ENCODE data around the gene IGSF6.
"Not testable (repeated sequence)": the region's sequence is repeated elsewhere in the genome, so short reads cannot be mapped to it uniquely, and the experiment has no call there.

The IGSF6 gene

DNA sequence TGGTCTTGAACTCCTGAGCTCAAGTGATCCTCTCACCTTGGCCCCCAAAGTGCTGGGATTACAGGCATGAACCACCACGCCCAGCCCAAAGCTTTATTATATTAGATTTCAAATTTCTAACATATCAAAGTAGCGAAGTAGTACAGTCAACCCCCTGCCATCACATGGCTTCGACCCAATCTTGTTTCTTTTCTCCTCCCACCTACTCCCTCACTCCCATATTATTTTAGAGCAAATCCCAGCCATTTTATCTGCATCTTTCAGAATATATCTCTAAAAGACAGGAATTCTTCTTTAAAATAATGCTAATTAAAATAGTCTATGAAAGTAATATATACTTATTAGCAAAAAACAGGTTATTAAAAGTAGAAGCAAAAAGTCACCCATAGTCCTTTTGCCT is 893 bp downstream of the IGSF6 start:
- no peak for DNase-seq

DNA sequence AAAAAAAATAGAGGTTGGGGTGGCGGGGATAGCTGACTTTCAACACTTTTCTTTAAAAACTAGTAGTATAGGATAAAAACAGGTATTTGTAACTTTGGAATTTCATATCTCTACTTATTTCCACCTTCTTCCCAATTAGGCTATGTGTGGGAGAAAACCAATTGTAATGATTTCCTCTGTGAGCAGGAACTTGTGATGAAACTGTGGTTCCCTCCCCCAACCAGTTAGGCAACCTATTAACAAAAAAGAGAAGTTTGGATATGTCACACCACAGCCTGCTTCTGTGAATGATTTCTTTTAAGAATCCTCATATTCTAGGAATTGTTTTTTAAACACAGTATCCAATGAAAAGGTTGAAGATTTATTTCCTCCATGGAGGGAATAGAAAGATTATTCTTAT is 1.9 kb downstream of the IGSF6 start:
- no peak for DNase-seq

DNA sequence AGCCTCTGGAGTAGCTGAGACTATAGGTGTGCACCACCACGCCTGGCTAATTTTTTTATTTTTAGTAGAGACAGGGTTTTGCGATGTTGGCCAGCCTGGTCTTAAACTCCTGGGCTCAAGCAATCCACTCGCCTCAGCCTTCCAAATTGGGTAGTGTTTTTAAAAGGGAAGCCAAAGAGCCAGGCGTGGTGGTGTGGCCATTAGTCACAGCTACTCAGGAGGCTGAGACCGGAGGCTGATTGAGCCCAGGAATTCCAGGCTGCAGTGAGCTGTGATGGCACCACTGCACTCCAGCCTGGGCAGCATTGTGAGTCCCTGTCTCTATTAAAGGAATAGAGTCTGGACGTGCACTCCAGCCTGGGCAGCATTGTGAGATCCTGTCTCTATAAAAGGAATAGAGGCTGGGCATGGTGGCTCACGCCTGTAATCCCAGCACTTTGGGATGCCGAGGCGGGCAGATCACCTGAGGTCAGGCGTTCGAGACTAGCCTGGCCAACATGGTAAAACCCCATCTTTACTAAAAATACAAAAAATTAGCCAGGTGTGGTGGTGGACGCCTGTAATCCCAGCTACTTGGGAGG is 2.5 kb downstream of the IGSF6 start:
- not testable (repeated sequence) for DNase-seq

DNA sequence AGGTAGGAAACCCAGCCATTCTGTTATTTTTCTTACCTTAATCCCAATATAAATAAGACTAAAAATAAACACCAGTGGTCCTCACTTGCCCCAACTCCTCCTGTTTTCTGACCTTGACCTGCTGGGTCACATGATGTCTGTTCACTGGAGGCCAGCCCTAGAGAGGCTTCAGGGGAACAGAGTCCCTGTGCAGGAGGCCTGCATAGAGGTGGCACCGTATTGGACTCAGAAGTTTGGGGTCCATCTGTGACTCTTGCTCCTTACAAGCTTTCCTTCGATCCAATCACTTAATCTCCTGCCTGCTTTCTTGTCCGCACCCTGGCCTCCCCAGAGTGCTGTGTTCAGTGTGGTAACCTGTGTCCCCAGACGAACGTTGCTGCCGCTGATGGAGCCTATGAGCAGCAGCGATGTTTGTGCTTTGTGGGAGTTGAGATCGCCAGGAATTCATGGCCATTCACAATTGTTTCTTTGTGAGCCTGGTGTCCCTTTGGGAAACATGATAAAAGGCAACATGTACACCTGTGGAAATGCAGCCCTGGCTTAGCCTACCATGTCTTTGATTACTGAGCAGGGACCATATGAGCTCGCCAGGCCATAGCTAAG is 4.7 kb downstream of the IGSF6 start:
- DNase-seq, result no peak

DNA sequence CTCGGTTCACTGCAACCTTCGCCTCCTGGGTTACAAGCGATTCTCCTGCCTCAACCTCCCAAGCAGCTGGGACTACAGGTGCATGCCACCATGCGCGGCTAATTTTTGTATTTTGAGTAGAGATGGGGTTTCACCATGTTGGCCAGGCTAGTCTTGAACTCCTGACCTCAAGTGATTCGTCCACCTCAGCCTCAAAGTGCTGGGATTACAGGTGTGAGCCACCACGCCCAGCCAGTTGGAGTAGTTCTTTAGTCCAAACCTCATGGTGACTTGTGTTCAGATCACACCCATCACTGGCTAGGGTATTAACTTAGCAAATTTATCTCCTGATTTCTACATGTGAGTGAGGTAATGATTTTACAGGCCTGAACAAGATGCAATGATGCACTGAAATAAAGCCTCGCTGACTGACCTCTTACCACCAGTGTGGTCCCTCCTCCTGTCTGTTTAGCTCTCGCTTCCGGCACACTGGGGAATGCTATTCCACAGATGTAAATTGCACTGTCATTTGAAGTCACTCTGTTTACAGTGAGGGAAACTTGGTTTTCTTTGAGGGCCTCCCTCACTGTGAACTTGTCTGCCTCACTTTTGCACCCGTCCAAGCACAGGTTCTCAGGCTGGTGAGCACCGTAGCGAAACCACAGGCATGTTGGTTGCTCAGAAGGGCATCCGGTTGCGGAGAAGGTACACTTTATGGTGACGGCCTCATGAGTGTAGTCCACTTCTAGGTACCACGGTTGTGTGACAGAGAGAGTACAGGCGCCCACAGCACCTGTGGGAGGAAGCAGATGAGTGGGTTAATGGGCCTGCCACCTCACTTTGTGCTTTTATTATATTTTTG is 5.5 kb downstream of the IGSF6 start:
- DNase-seq, result no peak

DNA sequence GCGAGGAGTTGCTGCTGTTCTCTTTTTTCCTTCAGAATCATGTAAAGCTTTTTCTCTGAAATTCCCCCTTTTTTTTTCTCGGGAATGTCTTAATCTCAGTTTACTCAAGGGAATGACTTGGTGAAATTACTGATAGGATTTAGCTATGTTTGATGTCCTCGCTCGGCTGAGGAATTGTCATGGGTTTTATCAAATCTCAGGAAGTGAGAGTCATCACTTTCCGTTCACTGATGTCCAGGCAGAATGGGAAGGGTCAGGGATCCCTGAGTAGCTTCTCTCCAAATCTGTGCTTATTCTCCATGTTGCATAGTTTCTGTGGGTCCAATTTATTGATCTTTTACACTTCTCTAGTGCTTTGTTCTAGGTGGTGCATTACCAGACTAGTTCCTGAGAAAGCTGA is 6.3 kb downstream of the IGSF6 start:
- DNase-seq, result no peak

DNA sequence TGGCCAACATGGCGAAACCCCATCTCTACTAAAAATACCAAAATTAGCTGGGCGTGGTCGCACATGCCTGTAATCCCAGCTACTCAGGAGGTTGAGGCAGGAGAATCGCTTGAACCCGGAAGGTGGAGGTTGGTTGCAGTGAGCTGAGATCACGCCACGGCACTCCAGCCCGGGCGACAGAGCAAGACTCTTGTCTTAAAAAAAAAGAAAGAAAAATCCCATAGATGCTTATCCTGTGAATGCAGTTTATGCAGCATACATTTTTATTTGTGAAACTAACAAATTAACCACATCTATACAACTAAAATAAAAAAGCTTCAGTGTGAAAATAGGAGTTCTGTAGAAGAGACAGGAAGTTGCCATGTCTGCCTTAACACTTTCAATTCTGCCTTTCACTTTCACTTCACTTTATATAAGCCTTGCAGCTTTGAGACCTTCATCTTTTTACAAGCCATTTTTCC is 7.1 kb downstream of the IGSF6 start:
- no peak for DNase-seq

DNA sequence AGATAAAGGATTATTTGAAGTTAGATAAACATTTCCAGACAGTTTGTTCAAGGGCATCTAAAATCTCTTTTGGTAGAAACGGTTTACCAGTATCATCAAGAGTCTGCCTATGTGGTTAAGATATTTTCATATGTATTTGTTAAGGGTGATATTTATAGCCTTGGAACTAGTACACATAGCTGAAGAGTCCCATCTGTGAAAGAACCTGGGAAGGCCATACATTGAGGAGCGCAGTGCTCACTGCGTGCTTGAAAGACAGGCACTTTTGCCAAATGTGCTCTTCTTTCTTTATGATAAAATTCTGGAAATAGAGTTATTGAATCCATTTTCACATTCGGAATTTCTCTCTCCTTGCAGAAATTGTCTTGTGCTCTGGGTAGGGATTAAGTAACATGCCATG is 7.7 kb downstream of the IGSF6 start:
- DNase-seq, result no peak

DNA sequence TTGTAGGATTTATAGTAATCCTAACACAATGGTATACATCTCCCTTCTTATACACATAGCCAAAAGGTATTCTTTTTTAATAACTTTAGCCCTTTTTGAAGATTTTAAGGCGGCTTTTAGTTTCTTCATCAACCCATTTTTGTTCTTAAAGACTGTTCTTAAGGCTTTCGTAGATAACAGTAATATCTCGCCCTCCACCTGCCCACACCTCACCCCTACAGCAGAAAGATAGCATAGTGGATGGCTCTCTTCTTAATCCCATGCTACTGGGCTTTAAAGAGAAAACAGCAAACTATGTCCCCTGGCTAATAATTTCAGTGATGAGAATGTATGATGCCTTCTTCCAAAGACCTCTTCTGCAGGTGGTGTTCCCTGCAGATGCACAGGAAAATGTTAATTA is 8.6 kb downstream of the IGSF6 start:
- DNase-seq, result no peak

DNA sequence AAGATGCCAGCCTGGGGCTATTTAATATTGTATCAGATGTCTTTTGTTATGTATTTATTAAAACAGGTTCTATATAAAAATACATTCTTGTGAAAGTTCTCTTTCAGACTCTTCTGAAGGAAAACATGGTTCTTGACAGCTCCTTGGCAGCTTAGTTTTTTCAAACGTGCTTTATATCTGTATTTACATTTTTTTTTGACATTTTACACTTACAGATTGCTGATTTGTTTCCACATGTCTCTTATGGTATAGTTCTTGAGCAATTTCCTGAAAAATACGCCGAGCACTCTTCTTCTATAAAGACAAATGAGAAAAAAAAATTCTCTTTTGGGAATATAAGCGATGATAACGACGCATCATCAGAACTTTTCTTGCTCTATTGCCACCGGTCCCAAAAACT is 9.5 kb downstream of the IGSF6 start:
- DNase-seq, result no peak

DNA sequence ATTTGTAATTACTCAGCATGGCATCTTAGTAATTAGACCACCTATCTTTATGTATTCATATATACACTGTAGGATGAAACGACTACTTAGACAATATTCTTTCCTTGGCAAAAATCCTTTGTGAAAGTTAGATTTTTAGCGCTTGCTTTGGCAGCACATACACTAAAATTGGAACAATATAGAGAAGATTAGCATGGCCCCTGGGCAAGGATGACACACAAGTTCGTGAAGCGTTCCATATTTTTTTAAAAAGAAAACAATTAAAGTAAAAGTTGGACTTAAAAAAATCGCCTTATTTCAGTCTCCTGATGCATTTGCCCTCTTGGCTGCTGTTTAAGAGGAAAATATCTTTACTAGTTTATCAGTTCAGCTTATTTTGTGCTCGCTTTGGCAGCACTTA is 10.5 kb downstream of the IGSF6 start:
- DNase-seq, result no peak

DNA sequence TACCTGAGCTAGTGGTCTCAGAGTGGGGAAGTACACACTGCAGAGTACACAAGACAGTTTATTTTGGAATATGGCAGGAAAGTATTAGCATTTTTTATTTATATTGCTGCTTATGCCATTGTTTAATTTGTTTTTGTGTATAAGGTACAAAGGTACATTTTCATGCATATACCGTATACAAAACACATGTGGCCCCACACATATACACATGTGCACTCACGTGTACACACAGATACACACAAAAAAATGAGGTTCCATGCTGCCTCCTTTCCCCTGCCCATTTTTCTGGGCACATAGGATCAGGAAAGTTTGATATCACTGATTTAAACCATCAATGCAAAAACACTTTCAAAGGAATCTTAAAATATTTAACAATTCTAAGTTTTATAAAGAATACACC is 12.9 kb downstream of the IGSF6 start:
- no peak for DNase-seq

DNA sequence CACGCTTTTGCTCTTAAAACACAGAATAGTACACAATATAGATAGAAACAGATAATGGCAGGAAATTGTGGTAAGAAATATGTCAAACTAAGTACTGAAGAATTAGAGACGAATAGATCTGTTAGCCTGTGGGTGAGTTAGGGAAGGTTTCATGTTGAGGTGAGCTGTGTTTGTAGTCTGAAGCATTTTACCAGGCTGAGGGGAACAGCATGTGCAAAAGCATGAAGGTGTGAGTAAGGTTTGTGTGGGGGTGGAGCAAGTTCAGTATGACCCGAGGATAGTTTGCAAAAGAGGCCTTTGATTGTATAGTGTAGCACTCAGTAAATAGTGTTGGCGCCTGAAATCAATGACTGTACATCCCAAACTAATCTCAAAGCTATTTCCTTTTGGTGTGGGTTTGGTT is 13.8 kb downstream of the IGSF6 start:
- DNase-seq, result no peak

DNA sequence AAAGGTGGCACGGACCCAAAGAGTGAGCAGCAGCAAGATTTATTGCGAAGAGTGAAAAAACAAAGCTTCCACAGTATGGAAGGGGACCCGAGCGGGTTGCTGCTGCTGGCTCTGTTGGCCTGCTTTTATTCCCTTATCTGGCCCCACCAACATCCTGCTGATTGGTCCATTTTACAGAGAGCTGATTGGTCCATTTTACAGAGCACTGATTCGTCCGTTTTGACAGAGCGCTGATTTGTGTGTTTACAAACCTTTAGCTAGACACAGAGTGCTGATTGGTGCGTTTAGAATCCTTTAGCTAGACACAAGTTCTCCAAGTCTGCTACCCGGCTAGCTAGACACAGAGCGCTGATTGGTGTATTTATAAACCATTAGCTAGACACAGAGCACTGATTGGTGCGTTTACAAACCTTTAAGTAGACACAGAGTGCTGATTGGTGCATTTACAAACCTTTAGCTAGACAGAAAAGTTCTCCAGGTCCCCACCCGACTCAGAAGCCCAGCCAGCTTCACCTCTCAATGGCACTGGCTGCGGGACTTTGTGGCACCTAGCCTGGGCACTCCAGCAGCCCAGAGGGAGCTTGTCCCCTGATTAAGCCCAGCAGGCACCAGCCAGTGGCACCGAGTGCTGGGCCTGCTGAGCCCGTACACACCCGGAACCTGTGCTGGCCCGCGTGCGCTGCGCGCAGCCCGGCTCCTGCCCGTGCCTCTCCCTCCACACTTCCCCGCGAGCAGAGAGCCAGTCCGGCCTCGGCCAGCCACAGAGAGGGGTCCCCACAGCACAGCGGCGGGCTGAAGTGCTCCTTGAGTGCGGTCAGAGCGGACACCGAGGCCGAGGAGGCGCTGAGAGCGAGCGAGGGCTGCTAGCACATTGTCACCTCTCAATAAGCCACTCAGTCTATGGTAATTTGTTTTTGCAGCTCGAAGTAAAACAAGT is 15.1 kb downstream of the IGSF6 start:
- no peak for DNase-seq

DNA sequence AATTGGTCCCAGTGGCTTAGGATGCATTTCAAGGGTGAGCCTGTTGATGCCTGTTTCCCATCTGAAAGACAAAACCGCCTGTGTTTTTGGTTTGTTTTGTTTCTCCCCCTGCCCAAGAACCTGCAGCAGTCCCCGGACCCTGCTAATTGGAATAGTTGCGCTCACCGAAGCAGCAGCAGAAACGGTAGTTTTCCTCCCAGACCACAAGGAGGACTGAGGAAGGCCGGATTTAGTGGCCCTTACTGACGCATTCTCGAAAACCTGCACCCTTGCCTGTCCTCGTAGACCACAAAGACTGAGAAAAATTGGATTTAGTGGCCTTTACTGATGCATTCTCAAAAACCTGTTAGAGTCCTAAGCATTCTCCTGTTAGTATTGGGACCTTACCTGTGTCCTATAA is 16.7 kb downstream of the IGSF6 start:
- DNase-seq, result not testable (repeated sequence)

DNA sequence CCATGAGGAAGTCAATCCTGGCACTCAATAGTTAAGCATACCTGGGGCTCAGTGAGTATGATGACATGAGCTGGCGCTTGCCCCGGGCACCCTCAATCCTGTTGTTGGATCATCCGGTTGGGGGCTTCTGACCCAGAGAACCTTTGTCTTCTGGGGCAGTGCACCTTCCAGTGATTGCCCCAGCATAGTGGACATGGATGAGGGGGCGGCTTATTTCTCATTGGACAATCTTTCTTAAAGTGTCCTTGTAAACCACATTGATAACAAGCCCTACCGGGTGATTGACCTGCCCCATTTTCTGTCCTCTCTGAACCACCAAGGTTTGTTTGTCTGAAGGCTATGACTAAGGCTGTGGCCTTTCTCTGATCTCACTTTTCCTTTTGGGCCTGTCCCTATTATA is 18.2 kb downstream of the IGSF6 start:
- no peak for DNase-seq

DNA sequence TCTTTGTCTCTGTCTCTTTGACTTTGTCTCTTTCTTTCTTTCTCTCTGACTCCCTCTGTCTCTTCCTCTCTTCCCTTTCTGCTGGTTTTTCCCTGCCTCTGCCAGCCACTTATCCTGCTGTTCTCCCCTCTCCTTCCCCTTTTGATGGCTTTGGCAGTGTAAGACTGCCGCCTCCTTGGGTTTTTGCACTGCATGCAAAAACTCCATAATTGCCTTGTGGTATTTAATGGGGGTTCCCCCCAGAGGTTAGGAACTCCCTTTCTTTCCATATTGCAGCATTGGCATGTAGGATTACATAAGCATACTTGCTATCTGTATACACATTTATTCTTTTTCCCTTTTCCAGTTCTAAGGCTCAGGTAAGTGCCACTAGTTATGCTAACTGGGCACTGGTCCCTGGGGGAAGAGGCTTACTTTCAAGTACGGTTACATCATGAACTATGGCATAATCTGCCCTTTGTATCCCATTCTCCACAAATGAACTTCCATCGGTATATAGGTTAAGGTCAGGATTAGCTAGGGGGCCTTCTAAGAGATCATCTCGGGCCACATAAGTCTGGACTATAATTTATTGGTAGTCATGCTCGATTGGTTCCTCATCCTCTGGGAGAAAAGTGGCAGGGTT is 20.3 kb downstream of the IGSF6 start:
- DNase-seq, result not testable (repeated sequence)

DNA sequence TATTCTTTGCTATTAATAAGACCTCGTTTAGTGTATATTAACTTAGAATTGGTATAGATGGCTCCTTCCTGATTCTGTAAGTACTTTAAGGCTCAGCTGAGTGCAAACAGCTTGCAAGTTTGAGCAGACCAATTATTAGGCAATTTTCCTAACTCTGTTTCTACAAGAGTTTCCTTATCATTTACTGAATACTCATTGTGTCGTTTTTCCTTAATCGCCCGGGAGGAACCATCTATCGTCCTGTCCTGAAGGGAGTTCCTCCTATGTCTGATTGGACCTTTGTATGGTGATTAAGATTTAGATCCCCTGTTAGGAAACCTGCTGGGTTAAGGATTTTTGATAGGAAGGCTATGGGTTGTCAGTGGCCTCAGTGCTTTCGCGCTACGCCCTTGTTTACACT is 21.0 kb downstream of the IGSF6 start:
- DNase-seq, result not testable (repeated sequence)

DNA sequence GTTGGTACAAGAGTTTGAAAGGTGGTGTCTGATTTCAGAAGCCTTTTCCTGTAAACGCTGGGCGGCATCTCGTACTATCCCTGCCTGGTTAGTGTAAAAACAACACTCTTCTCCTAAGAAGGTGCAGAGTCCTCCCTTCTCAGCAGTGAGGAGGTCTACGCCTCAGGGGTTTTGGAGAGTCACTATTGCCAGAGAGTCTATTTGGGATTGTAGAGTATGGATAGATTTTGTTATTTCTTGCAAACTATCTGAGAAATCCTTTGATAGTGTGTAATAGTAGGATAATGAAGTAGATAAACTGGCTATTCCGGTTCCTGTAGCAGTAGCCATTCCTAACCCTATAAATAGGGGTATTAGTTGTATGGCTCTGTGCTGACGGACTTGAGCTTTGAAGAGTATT is 21.5 kb downstream of the IGSF6 start:
- not testable (repeated sequence) for DNase-seq

DNA sequence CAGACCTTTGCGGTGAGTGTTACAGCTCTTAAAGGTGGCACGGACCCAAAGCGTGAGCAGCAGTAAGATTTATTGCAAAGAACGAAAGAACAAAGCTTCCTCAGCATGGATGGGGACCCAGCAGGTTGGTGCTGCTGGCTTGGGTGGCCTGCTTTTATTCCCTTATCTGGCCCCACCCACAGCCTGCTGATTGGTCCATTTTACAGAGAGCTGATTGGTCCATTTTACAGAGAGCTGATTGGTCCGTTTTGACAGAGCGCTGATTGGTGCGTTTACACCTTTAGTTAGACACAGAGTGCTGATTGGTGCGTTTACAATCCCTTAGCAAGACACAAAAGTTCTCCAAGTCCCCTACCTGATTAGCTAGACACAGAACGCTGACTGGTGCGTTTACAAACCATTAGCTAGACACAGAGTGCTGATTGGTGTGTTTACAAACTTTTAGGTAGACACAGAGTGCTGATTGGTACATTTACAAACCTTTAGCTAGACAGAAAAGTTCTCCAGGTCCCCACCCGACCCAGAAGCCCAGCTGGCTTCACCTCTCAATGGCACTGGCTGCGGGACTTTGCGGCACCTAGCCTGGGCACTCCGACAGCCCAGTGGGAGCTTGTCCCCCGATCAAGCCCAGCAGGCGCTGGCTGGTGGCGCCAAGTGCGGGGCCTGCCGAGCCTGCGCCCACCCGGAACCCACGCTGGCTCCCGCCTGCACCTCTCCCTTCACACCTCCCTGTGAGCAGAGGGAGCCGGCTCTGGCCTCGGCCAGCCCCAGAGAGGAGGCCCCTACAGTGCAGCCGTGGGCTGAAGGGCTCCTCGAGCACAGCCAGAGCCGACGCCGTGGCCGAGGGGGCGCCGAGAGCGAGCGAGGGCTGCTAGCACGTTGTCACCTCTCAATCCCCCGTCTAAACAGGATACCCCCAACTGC is 22.5 kb downstream of the IGSF6 start:
- DNase-seq, result not testable (repeated sequence)

DNA sequence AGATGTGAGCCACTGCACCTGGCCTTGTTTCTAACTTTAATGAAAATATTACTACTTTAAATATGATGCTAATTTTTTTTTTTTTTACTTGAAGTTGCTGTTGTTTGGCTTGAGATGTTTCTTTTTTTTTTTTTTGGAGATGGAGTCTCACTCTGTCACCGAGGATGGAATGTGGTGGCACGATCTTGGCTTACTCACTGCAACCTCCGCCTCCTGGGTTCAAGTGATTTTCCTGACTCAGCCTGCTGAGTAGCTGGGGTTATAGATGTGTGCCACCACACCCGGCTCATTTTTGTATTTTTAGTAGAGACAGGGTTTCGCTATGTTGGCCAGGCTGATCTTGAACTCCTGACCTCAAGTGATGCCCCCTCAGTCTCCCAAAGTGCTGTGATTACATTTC is 23.6 kb downstream of the IGSF6 start:
- DNase-seq, result no peak
